Measurements from ENCODE around the gene PBXIP1. TPM values are rescaled to one million over a fixed set of nuclear protein-coding genes. Genes with fewer than 3 reads are reported as not detected.
A peak's percentile ranks its signal among the peaks of the same experiment; 100 is the strongest.

Gene PBXIP1
- total and polyA plus RNA-seq, 2 of the 13 experiments (the other 11 are each of a cell fraction or from before 2014, with no cell fraction given) = 16.3 to 31.9 TPM

GRCh38 chr1:155000726-155001424 is 45.0 kb upstream of the PBXIP1 start (continued):
- TF ChIP-seq PRDM15 (CRISPR knock-in tag; IDR thresholded peaks at IDR 0.05) = peak; percentile 99
- peak; percentile 67; the same call in 1 of the 2 replicates for TF ChIP-seq ZKSCAN8 (CRISPR knock-in tag; IDR thresholded peaks at IDR 0.05; ENCODE audit: borderline replicate concordance)
- peak; percentile 56 for TF ChIP-seq KAT7 (CRISPR knock-in tag; IDR thresholded peaks at IDR 0.05; ENCODE audit: borderline replicate concordance)
- TF ChIP-seq BHLHE40 (IDR thresholded peaks at IDR 0.05; ENCODE audit: low read length) = 0 out of 2 replicates have a peak, but pooled peaks have one; percentile 3
- TF ChIP-seq KLF16 (CRISPR knock-in tag; IDR thresholded peaks at IDR 0.05) = peak in 1 of 2 experiments; percentile 69; a peak in 1 of 4 replicates
- TF ChIP-seq SSRP1 (CRISPR knock-in tag; IDR thresholded peaks at IDR 0.05) = no peak
- TF ChIP-seq EP300 (IDR thresholded peaks at IDR 0.05; ENCODE audit: low read depth in 2 of 2, low read length in 2 of 2) = peak in 1 of 2 experiments; percentile 73; a peak in 3 of 4 replicates
- peak; percentile 63; the same call in 1 of the 2 replicates for TF ChIP-seq EP300 (CRISPR knock-in tag; IDR thresholded peaks at IDR 0.05; ENCODE audit: borderline replicate concordance)
- TF ChIP-seq MAZ (IDR thresholded peaks at IDR 0.05; ENCODE audit: borderline replicate concordance, low read depth, low read length) = peak; percentile 91
- TF ChIP-seq MAZ (CRISPR knock-in tag; IDR thresholded peaks at IDR 0.05; ENCODE audit: low read depth) = peak; percentile 79
- TF ChIP-seq POGK (CRISPR knock-in tag; conservative IDR thresholded peaks at IDR 0.05) = peak; percentile 81
- TF ChIP-seq ZNF10 (CRISPR knock-in tag; IDR thresholded peaks at IDR 0.05; ENCODE audit: borderline replicate concordance, low read depth) = no peak
- peak; percentile 6; the same call in 1 of the 2 replicates for TF ChIP-seq CEBPG (CRISPR knock-in tag; IDR thresholded peaks at IDR 0.05)
- no peak; a peak in 1 of 4 replicates for TF ChIP-seq REST (IDR thresholded peaks at IDR 0.05; ENCODE audit: borderline replicate concordance in 1 of 2, low read depth in 1 of 2, low read length in 2 of 2)
- no peak for TF ChIP-seq ADNP (CRISPR knock-in tag; IDR thresholded peaks at IDR 0.05)
- no peak for TF ChIP-seq WIZ (CRISPR knock-in tag; IDR thresholded peaks at IDR 0.05)
- TF ChIP-seq SP4 (CRISPR knock-in tag; IDR thresholded peaks at IDR 0.05) = peak; percentile 84
- TF ChIP-seq ZNF776 (CRISPR knock-in tag; IDR thresholded peaks at IDR 0.05) = peak; percentile 71; the same call in 1 of the 2 replicates
- no peak for TF ChIP-seq ZNF496 (CRISPR knock-in tag; IDR thresholded peaks at IDR 0.05; ENCODE audit: insufficient replicate concordance)
- 0 out of 2 replicates have a peak, but pooled peaks have one; percentile 70 for TF ChIP-seq NFKB2 (CRISPR knock-in tag; IDR thresholded peaks at IDR 0.05; ENCODE audit: borderline replicate concordance)
- TF ChIP-seq ELF3 (CRISPR knock-in tag; IDR thresholded peaks at IDR 0.05) = peak; percentile 35; the same call in 1 of the 2 replicates
